Measurements from ENCODE around the gene ESPNL.

Gene ESPNL

GRCh38 chr2:238129166-238130010 lies 29.2 kb downstream of the ESPNL start:
- DNase-seq (ENCODE audit: low spot score) = no peak

- DNase-seq (ENCODE audit: low spot score) = no peak
Measured at GRCh38 chr2:238130111-238130695, 30.1 kb downstream of the ESPNL start.

GRCh38 chr2:238130696-238131628 lies 30.8 kb downstream of the ESPNL start:
- DNase-seq (ENCODE audit: low spot score) = no peak

- no peak for DNase-seq (ENCODE audit: low spot score)
Measured at GRCh38 chr2:238131761-238132462, 31.8 kb downstream of the ESPNL start.

- DNase-seq (ENCODE audit: low spot score) = no peak
Measured at GRCh38 chr2:238132463-238133450, 32.6 kb downstream of the ESPNL start.

- DNase-seq (ENCODE audit: low spot score) = no peak
Measured at GRCh38 chr2:238133499-238134392, 33.6 kb downstream of the ESPNL start.

GRCh38 chr2:238134393-238134785 lies 34.2 kb downstream of the ESPNL start:
- DNase-seq (ENCODE audit: low spot score) = no peak

- DNase-seq (ENCODE audit: low spot score) = no peak
Measured at GRCh38 chr2:238135601-238136150, 35.5 kb downstream of the ESPNL start.

- no peak for DNase-seq (ENCODE audit: low spot score)
Measured at GRCh38 chr2:238136820-238137537, 36.8 kb downstream of the ESPNL start.

GRCh38 chr2:238137885-238138284 lies 37.7 kb downstream of the ESPNL start:
- DNase-seq (ENCODE audit: low spot score) = no peak

- DNase-seq (ENCODE audit: low spot score) = no peak
Measured at GRCh38 chr2:238138331-238139195, 38.4 kb downstream of the ESPNL start, which contains the start of gene KLHL30. KLHL30 (plus strand) TSS chr2:238138668; CDS start chr2:238140755, 2,087 bp downstream.

GRCh38 chr2:238139196-238140039 lies 39.3 kb downstream of the ESPNL start:
- no peak for DNase-seq (ENCODE audit: low spot score)

- no peak for DNase-seq (ENCODE audit: low spot score)
Measured at GRCh38 chr2:238140040-238140439, 39.9 kb downstream of the ESPNL start.

- no peak for DNase-seq (ENCODE audit: low spot score)
Measured at GRCh38 chr2:238140721-238141540, 40.8 kb downstream of the ESPNL start.

GRCh38 chr2:238141541-238142318 lies 41.6 kb downstream of the ESPNL start:
- no peak for DNase-seq (ENCODE audit: low spot score)

All from kidney capillary endothelial cell (primary cell).